GM21390 (cell line): ENCODE results near the gene KTN1.

Experiments
- ATAC-seq: cut with Tn5 transposase; IDR thresholded peaks from one replicate; pipeline ENCODE4 v1.9.1; 2021; ENCODE audit not compliant: unreplicated experiment

KTN1 gene

DNA sequence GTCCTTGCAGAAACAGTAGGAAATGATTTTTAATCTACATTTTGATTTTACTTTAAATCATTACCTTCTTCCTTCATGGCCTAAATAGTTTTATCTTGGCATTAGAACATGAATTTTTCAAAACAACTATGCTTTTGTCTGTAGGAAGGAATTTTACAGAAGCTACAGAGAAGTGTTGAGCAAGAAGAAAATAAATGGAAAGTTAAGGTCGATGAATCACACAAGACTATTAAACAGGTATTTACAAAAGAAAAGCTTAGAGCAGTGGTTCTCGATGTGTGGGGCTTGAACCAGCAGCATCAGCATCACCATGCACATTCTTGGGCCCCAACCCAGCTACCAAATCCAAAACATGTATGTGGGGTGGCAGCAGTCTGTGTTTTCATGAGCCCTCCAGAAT lies 91.6 kb downstream of the KTN1 start:
- ATAC-seq, result no peak

DNA sequence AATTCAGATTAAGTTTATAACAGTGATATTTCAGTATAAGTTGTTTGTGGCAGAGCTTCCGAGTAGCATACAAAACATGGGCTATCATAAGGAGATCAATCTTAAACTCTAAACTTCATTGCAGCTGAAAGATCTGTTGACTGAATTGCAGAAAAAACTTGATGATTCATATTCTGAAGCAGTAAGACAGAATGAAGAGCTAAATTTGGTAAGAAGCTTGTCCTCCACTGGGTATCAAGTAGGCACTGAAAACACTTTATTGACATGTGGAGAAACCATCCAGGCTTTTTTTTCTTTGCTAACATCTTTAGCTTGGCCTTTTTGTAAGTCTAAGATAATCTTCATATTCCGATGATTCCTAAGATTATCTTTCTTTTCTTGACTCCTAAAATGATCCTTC lies 93.0 kb downstream of the KTN1 start:
- no peak for ATAC-seq

DNA sequence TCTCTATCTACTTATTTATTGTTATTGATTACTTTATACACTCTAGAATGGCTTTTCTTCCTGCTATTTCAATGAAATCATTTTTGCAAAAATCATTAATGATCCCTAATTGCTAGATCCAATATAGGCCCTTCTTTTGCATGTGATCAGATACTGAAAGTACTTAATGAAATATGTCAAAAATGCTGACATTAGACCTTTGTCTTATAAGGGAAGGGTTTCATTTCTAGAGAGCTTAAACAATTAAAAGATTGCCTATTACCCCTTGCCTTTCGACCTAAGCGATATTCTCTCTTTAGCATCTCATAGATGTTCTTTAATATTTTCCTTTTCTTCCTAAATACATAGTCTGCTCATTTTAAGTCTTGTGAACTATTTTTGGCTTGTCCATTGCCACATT lies 101.1 kb downstream of the KTN1 start:
- no peak for ATAC-seq

DNA sequence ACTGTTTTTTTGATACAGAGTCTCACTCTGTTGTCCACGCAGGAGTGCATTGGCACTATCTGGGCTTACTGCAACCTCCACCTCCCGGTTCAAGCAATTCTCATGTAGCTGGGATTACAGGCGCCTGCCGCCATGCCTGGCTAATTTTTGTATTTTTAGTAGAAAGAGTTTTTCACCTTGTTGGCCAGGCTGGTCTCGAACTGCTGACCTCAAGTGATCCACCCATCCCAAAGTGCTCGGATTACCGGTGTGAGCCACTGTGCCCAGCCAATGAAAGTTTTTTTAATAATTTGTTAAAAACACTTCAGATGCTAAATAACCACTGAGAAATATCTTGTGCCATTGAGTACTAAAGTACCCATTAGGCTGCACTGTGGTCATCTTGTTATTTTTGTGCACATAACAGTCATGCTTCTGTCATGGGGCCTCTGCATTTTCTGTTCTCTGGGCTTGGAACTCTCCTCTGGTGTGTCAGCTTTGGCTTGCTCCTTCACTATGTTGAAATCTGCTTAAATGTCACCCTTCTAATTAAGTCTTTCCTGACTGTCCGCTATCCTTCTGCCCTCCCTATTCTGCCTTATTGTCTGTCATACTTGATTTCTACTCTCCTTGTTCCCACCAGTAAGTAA lies 105.1 kb downstream of the KTN1 start:
- ATAC-seq, result no peak

DNA sequence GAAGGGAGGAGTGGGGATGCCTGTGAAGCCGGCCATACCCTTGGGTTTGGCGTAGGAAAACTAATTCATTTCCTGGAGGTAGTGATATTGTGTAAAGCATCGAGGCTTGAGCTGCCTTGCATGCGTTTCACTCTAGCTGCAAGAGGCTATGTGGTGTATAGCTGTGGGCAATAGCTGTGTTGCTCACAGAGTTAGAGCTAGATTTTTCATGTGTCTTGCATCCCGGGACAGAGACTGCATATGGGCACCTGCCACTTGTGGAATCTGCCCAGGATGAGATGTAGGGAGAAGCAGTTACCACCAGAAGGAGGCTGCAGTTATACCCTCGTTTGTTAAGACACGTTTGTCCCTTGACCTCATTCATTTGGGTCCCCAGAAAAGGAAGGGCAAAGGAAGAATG lies 106.7 kb downstream of the KTN1 start:
- no peak for ATAC-seq

DNA sequence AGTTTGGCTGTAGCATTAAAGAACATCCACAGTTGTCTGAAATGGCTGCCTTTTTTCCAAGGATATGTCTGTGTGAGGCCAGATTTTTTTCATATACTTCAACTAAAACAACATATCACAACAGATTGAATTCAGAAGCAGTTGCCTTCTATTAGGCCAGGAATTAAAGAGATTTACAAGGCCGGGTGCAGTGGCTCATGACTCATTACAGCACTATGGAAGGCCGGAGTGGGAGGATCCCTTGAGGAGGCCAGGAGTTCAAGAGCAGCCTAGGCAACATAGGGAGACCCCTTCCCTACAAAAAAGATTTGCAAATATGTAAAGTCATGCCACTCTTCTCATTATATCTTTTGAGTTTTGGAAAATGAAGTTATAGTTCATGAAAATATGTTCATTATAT lies 108.6 kb downstream of the KTN1 start:
- no peak for ATAC-seq

DNA sequence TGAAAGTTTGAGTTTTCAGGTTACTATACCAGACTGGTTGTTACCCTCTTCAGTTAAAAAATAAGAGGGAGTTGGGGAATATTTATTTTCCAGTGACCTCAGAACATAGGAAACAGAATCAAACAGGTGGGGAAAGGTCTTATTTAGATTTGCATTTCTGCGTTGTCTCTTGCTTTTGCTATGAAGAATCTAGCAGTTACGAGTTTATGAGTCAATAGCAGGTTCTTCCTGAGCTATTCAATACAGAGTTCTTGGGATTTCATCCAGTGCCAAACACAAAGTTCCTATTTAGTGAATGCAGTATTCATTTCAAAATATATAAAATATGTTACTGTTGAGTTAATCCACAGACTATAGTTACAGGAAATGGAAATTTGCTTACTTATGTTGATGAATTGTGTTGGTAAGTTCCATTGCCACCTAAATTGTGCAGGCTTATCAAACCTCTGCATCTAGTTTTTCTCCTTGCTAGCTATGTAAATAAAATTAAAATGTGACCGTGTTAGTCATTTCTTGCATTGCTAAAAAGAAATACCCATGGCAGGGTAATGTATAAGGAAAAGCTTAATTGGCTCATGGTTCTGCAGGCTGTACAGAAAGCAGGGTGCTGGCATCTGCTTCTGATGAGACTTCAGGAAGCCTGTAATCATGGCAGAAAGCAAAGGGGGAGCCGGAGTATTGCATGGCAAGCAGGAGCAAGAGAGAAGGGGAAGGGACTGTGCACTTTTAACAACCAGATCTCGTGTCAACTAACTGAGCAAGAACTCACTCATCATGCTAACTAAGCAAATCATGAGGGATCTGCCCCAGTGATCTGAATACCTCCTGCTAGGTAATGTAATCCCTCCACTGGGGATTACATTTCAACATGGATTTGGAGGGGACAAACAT lies 110.2 kb downstream of the KTN1 start:
- ATAC-seq, result no peak

DNA sequence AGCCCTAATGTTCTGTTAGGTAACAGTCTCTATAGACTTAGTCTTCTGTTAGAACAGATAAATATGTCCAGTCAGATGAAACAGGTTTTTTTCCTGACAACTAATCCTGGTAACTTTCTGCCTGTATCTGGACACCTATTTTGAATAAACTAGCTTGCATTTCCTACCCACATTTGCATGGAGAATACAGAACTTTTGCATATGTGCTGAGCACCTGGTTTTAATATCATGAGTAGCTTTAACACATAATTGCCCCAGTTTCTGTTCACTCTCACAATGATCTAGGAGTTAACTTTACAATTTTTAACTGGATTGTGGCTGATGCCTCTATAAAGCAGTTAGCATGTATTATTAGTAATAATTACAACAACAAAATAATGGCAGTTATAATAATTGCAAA lies 111.7 kb downstream of the KTN1 start:
- ATAC-seq, result no peak

DNA sequence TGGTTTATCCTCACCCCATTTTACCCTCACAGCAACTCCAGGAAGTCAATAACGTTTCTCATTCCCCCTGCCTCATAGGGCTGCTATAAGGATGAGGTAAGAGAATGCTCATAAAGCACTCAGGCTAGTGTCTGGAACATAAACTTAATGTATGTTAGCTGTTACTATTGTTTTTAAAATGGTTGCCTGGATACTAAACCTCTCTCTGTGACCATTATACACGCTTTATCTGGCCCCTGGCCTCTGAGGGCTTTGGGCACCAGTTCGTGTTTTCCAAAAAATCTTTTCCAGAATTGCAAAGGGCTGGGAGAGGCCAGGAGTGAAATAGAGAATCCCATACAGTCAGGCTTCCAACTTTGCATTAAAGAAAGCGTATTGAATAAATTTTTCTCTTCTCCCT lies 113.9 kb downstream of the KTN1 start:
- no peak for ATAC-seq

DNA sequence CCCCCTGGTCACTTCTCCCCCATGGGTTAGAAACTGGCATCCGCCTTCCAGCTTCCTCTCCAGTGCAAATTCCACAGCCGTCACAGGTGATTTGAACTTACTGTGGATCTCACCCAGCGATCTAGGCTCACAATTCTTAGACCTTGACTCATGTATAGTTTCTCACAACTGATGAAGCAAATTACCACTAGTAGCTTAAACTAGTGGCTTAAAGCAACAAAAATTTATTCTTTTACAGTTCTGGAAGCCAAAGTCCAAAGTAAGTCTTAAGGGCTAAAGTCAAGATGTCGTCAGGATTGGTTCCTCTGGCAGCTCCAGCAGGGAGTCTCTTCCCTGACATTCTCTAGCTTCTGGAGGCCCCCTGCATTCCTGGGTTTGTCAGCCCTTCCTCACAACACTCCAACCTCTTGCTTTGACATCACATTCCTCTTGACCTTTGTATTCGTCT lies 117.4 kb downstream of the KTN1 start:
- ATAC-seq, result no peak

DNA sequence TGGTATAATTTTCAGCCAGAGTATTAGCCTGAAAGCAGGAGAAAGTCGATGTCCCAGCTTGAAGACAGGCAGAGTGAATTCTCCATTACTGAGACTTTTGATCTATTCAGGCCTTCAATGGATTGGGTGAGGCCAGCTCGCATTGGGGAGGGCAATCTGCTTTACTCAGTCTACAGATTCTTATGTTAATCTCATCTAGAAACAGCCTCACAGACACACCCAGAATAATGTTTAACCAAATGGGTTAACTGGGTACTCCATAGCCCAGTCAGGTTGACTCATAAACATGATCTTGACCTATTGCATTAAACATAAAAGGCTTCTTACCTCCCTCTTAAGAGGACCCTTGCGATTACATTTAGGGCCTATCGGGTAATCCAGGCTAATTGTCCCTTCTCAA lies 118.0 kb downstream of the KTN1 start:
- ATAC-seq, result no peak

DNA sequence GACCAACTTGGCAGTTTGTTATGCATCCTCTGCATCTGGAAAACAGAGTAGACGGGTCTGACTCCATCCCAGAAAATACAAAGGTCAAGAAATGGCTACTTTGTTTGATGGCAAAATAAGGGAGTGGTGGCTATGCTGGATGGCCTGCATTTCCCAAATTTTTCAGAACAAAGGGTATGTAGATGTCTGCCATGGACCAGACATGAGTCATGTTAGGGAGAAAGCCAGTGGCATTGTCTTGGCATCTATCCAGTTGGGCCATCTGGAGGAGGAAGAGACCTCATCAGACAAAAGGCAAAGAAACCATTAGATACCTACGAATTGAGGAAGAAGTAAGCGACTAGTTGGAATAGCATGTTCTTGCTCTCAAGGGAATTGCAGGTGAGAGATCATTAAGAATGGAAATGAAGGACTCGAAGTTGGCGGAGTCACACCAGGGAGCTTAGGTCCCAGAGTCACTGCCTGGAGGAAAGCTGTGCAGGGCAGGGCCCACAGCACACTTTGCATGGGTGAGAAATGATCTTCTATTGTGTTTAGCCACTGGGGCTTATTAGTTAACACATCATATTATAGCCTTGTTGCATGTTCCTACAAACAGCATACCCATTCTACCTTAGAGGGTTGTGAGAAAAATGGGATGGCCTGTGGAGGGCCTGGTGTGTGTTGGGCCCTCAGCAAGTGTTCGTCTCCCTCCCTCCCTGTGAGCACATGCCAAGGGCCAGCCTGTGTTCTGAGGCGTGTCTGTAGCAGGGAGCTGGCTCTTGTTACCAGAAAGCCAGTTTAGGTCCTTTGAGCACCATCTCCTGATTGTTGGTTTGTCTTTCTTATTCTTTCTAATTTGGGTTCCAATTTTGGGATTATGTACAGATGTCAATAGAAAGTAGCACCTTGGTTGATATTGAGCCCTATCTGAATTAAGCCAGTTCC lies 119.4 kb downstream of the KTN1 start:
- no peak for ATAC-seq

DNA sequence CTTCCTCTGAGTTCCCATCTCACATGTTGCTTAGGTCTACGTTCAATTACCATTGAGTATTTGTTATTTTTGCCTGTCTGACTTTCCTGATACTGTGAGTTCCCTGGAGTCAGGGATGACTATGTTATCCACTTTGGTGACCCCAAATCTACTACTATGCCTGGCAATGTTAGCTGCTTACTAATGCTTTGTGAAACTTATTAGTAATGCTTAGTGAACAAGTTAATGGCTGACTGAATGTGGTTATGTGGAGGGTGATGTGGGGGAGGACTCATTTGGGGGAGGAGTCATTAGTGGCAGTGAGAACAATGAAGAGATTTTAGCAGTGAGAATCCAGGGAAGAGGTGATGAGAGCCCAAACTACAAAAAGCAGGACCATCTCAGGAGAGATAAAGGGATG lies 121.6 kb downstream of the KTN1 start:
- peak; percentile 97 for ATAC-seq

DNA sequence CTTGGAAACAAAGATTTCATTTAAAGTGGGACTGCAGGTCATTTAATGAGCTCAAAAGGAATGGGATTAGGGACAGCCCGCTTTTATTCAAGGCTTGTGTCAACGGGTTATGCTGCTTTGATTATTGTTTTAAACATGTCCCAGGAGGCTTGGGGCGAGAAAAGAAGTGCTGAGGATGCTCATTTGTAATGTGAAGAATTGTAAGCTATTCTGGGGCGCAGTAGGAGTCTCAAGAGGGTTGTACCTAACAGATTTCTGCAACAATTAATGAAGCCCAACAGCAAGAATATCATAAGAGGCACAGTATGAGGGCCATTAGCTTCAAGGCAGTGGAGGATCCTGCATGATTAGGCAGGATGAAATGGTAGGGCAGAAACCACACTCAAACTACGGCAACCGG lies 122.5 kb downstream of the KTN1 start:
- no peak for ATAC-seq

DNA sequence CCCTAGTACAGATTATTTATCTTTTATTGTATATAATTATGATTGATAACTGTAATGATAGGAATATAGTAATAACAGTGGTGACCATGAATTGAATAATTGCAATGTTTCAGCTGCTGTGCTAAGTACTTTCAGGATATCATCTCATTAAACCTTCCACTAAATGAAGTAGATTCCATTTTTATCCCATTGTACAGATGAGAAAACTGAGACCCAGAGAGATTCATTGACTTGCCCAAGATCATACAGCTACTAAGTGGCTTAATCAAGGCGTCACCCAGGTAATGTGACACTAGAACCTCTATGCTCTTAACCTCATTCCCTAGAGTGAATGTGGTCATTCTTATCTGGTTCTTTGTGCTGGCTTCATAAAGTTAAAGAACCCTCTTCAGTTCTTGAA lies 124.6 kb downstream of the KTN1 start:
- no peak for ATAC-seq

DNA sequence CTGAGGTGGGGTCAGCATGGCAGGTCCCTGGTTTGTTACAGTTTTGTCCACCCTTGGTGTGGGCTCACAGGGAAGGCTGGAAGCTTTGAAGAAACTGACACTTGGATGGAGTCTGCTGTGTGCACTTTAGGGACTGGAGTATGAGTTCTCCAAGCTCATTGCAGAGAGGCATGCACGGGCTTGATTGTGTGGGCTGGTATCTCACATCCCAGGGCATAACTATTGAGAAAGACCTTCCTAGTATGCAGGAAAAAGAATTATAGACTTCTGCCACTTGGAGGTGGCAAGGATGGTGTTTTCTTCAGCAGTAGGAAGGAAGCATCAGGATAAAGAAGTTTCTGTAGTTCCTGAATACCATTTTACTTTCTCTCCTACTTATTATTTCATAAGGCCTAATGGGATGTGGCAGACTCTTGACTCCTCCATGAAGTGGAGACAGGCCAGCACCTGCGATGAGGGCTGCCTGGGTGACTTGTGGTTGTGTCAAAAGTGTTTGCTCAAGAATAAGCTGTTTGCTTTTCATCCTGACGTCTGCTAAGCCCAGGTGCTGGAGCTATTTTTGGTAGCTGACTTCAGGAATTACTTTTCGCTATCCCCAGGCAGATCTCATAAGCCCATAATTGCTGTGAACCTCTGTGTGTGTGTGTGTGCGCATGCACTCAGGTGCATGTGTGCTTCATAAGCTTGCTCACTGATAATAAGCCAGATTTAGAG lies 125.8 kb downstream of the KTN1 start:
- no peak for ATAC-seq

DNA sequence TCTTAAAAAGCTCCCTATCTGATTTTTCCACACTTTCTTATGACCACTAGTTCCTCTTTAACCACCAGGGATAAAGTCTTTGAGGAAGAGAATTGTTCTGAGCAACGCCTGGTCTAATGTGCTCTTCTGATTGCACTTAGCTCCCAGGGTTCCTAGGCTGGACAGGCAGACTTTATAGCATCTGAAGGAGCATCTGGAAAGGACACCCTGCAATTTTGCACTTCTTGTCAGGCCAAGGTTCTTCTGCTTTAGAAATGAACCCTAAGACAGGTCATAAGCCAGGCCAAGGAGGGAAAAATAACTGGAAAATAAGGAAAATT lies 126.3 kb downstream of the KTN1 start:
- no peak for ATAC-seq

DNA sequence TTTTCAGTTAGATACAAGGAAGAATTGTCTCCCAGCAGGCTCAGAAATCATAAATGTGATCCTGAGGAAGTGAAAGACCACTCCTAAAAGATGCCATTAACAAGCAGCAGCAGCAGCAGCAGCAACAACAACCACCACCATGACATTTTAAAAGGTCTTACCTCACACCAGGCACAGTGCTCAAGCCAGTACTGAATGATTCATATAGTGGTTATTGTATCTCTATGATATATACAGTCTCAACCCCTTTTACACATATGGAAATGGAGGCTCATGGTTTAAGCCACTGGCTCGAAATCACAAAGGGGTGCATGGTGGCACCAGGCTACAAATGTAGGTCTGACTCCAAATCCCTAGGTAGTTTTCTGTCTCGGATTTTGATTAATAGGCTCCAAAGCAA lies 126.9 kb downstream of the KTN1 start:
- ATAC-seq, result no peak

DNA sequence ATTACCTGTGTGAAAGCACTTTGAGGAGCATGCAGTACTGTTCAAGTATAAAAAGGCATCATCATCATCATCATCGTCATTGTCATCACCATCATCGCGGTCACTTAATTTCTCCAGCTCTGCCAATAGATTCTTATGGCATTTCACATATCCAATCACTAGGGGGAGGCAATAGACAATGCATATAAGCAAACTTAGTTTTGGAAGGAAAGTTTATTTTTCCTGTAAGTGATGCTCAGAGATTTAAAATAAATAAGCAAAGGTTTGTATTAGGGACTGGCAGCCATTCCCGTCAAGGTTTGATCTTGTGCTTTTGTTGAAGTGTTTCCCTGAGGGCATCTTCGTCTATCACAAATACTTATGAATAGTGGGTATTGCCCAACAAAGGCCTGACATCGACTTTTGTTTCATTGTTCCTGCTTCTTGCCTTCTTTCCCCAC lies 127.4 kb downstream of the KTN1 start:
- ATAC-seq, result no peak

DNA sequence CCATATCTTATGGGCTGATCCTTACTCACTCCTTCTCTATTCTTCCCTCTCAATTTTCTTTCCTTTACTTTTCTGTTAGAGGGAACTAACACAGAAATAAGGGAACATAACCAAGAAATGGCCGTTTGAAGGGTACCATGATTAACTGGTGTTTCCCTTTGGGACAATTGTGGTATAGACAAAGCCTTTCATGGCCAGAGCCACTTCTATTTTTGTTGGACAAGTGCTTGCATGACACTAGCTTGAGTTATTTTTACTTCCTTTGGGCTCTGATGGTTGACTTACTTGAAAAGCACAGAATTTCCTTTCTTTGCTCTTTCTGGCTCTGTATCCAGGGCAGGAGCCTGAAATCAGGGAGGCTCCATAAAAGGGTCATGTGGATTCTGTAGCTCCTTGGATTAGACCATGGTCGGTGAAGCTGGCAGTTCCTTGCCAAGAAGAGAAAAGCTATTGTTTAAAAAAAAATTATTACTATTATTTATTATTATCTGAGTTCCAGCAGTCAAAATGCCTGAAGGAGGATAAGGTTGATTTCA lies 130.6 kb downstream of the KTN1 start:
- ATAC-seq, result no peak
